H4 (cell line): ENCODE results near the gene GNG2. TPM values are rescaled to one million over a fixed set of nuclear protein-coding genes. Genes with fewer than 3 reads are reported as not detected.

Source experiments
- DNase-seq: peaks from one replicate; pipeline ENCODE4 v3.0.0-alpha.2; 2015; ENCODE audit warnings: low spot score
- total RNA-seq: library from RNA; depleted of rRNA; stranded (reverse); fragments of >200 nt; shearing (Covaris generic); gene quantifications from 2 replicates; pipeline ENCODE4 v1.2.3, GENCODE V29; 2014

Gene GNG2
- total RNA-seq, 1 experiment from 2014 or later, result 32.3 TPM

DNA sequence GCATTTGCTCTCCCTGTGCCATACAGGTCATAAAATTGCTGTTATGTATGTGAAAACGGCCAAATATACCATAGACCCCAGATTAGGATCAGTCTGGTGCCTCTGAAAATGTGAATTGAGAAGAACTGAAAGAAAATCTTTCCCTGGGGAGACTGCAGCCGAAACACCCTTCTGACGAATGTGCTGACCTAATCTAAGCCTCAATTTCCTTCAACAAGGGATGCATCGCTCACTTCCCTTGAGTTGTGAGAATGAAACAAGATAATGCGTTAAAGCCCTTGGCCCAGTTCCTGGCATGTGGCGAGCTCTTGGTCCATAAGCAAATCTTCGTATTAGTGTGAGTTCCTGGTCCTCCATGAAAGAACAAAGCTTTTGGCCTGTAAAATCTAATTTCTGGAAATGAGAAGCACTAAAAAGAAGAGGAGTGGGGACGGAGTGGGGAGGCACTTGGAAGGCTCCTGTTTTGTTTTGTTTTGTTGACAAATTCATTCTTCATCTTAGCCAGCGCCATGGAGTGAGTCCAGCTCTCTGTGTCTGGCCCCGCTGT lies 79.4 kb downstream of the GNG2 start:
- no peak for DNase-seq

DNA sequence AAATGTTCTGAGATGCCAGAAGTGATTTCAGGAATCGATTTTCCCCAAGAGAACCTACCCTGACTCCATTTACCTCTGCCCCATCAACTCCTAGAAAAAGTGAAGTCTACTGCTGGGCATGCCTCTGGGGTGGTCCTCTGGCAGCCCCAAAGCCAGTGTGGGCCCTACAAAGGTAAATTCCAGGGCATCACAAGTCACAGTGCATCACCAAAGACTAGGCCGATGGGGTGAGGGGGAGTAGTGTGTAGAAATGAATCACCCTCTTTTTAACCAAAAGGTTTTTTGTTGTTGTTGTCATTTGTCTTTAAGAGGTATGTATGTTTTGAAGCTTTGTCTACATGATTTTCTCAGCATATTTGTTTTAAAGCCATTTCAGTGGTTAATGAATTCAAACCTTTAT lies 82.6 kb downstream of the GNG2 start:
- no peak for DNase-seq

DNA sequence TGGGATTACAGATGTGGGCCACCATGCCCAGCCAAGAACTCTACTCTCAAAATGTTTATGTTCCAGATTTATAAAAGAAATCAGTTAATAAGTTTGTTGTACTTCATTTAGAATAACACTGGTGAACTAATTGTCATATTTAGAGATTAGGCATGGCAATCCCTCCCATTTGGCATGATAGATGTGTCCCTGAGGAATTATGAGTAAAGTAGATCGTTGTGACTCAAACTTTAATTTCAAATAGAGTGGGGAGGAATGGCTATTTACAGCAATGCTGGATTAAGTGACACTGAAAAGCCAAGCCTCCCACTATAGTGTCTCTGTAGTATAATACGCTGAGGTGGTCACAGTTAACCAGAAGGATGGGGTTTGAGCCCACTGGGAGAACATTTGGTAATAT lies 89.6 kb downstream of the GNG2 start:
- DNase-seq, result no peak

DNA sequence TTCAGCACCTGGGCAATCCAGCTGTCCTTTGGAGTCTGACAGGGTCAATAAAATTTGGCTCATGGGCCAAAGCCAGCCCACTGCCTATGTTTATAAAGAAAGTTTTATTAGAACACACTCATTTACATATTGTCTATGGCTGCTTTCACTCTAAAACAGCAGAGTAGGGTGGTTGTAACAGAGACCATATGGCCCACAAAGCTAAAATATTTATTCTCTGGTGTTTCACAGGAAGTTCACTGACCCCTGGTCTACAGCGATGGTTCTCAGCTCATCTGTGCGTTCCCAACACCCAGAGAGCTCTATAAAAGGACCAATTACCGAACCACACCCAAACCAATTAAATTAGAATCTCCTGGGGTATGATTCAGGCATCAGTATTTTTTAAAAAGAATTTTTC lies 91.2 kb downstream of the GNG2 start:
- no peak for DNase-seq

GRCh38 chr14:51954031-51954430 lies 93.6 kb downstream of the GNG2 start:
- no peak for DNase-seq

DNA sequence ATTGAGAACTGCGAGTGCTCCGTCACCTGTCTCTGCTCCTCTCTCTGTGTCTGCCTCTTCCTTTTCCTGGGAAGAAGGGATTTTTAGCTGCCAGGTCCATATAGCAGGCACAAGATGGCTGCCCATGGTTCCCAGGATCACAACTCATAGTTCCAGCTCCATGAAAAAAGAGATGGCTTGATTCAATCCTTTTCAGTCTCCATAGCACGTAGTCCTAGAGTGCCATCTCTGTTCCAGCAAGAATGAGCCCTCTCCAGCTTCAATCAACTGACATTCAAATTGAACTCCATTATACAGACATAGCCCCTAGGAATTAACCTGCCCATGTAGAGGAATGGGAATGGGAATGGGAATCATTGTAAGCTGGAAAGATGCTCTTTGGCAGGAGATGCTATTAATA lies 94.2 kb downstream of the GNG2 start:
- no peak for DNase-seq

- no peak for DNase-seq
These were observed 97.5 kb downstream of the GNG2 start for GRCh38 chr14:51957950-51958349.

- DNase-seq, result no peak
These were observed 99.5 kb downstream of the GNG2 start for GRCh38 chr14:51959928-51960327.

DNA sequence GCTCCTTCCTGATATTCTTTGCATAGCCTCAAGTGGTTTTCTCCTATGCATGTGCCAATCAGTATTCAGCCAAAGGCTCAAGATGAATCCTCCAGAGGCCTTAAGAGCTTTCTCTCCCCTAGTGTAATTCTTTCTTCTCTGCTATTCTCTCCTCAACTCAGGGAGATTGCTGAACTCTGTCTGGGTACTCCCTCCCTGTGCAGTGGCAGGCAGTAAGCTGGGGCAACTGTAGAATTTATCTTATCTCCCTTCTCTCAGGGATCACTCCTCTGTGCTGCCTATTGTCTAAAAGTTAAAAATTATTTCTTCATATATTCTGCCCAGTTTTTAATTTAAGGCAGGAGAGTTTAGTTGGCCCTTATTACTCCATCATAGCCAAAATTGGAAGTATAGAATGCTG lies 100.5 kb downstream of the GNG2 start:
- DNase-seq, result no peak

DNA sequence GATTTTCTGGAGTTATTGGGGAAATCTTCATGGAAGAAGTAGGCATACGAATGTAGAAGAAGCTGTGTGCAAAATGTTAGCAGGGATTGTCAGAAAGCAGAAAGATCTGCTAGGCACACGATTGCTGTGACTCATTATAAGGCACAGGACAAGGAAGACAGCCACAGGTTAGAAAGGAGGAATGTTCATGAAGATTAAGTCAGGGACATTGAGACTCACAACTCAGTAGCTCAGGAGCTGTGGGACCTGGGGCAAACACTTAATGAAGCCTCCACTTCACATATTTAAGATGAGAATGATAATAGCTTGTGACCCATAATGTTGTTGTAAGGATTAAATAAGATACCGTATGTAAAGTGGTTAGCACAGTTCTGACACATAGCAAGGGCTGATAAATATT lies 102.3 kb downstream of the GNG2 start:
- no peak for DNase-seq

DNA sequence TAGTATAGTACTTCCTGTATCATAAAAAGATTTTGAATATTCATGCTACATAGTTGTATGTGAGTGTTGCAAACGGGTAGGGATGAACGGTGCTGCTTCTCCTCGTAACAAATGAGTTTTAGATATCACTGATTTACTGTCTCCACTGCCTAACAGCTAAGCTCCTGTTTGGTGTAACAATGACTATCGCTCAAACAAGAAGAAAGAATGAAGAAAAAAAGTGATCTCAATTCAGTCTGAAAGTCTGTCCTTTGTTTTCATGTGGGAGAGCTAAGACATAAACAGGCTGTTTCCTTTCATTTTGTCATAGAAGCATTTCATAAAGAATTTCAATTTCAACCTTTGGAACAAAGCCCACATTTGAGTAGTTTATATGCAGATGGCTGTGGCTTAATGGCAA lies 102.9 kb downstream of the GNG2 start:
- no peak for DNase-seq

GRCh38 chr14:51967521-51967920 lies 107.1 kb downstream of the GNG2 start:
- no peak for DNase-seq

DNA sequence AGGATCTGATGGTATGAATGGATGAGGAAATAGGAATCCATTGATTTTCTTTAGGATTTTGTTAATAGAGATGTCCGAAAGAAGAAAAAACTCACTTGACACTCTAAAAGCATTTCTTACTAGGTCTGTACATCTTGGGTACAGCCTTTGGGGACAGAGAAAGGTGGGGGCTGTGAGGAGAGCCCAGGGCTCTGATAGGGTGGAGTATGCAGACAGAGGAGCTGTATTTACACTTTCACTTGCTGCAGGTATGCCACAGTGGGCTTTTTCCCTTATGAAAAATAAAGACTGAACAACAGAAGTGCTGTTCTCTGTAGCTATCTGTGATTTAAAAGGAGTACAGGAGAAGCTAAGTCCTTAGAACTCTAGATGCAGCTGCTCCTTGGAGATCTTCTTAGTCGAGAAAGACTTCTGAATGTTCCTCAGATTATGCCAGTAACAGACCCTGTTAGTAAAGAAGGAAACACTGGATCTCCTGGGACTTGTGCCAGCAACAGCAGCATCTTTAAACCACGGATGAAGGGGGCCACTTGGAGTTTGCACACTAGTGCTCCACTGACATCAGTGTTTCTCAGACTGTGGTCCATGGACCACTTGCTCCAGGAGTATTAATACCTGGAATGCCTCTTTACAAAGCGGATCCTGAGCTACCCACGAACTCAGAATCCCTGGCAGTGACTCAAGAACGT lies 109.6 kb downstream of the GNG2 start:
- DNase-seq, result no peak

- no peak for DNase-seq
These were observed 112.2 kb downstream of the GNG2 start for GRCh38 chr14:51972566-51972965.

- DNase-seq, result no peak
These were observed 116.7 kb downstream of the GNG2 start for GRCh38 chr14:51977075-51977474.

- DNase-seq, result no peak
These were observed 118.3 kb downstream of the GNG2 start for GRCh38 chr14:51978681-51979085.

GRCh38 chr14:51979088-51979709 lies 118.8 kb downstream of the GNG2 start:
- DNase-seq, result peak; percentile 65

DNA sequence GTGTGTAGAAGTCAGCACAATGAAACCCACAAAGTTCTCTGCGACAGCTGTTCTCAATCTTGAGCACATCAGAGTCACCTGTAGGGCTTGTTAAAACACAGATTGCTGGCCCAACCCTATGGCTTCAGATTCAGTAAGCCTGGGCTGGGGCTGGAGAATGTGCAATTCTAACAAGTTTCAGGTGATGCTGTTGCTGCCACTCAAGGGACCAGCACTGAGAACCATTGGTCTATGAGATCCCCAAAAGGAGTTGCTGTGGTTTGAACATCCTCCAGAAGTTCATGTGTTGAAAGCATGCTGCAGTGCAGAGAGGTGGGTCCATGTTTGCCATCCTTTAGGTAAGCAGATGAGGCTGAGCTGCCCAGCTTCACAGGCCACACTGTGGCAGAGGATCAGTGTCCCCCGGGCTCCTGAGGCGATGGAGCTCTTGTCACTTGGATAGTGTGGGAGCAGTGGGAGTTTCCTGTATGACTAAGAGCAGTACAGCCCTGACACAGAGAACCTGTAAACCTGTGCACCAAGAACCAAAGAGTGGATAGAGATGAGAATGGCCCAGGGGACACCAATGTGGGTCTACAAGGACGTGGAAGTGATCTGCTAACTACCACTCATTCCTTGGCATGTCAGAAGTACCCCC lies 120.9 kb downstream of the GNG2 start:
- DNase-seq, result no peak

DNA sequence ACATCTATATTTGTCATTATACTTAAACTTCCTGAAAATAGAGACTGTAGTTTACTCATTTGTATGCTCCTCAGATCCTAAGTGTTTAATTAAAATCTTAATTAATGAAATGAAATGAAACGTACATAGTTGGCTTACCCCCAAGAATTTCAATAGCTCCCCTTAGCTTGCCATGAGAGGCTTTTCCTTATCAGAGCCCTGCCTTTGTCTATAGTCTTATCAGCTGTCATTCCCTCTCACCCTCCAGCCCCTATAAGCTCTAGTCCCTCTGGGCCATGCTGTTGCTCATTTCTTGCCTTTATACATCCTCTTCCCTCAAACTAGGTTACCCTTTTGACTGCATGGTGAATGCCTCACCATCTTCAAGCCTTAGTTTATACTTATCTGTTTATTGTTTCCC lies 127.8 kb downstream of the GNG2 start:
- no peak for DNase-seq

- DNase-seq, result peak; percentile 89
These were observed 129.2 kb downstream of the GNG2 start, which contains the start of gene RTRAF for GRCh38 chr14:51989293-51990234. TSS of gene RTRAF (plus strand) at chr14:51989546. CDS start at chr14:51989640, 94 bp downstream.

GRCh38 chr14:51990488-51990887 lies 130.1 kb downstream of the GNG2 start:
- no peak for DNase-seq
